GM23248 (cell line): Measurements from ENCODE around the gene KANSL2.

Source experiments
- EZH2 ChIP-seq: fragments of 200-600 bp; sonication (generic); IDR thresholded peaks from 2 replicates; pipeline ENCODE4 v1.6.1; 2018; ENCODE audit warnings: antibody characterized with exemption, mild to moderate bottlenecking; ENCODE audit not compliant: insufficient read depth, poor library complexity, severe bottlenecking
- EZH2phosphoT487 ChIP-seq: fragments of 200-600 bp; sonication (generic); IDR thresholded peaks from 2 replicates; pipeline ENCODE4 v1.6.1; 2018; ENCODE audit warnings: antibody characterized with exemption, moderate library complexity, mild to moderate bottlenecking, low read depth; ENCODE audit not compliant: insufficient read depth

DNA sequence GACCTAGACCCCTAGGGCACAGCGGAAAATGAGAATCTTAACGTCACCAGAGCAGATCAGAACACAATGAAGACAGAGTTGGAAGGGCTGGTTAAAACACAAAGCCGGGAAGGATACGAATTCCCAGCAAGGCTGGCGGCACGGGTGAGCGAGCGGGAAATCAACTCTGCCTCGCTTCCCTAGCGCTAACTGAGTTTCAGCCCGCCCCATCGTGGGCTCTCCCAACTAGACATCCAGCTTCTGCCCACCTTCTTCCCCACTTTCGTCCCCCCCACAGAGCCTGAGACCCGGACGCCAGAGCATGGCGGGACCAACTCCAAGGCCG is 34.1 kb upstream of the KANSL2 start:
- TF ChIP-seq EZH2phosphoT487: no peak
- TF ChIP-seq EZH2: no peak
